ENCODE measurements around the gene OTOP2. TPM values are rescaled to one million over a fixed set of nuclear protein-coding genes. Genes with fewer than 3 reads are reported as not detected.

The OTOP2 gene
- total and polyA plus RNA-seq, 2 of the 4 experiments (the other 2 are of a cell fraction), result not detected

- POLR2A ChIA-PET (ENCODE audit: unreplicated experiment), result no interaction called here
These were observed 11.0 kb downstream of the OTOP2 start for GRCh38 chr17:74935048-74935447.

More at GRCh38 chr17:74935048-74935447, 11.0 kb downstream of the OTOP2 start:
- BruUV-seq (replicated peaks), result no TSS peak
- peaks cover 73% of the 10 kb centered on the region for H3K27me3 ChIP-seq (ENCODE audit: control insufficient read depth, insufficient read depth, low read length)
- H3K4me2 ChIP-seq (ENCODE audit: low read depth, low read length), result no peak overlapping the region
- H3K56ac ChIP-seq (ENCODE audit: extremely low read depth, insufficient read depth, low read length), result no peak overlapping the region
- no peak overlapping the region for H3K4ac ChIP-seq (ENCODE audit: low read depth, low read length)
- H3K9me1 ChIP-seq (ENCODE audit: insufficient read depth, low read length), result no peaks in the 10 kb centered on the region
- no peak overlapping the region for H4K5ac ChIP-seq (ENCODE audit: low read depth, low read length)
- CTCF ChIA-PET, result no interaction called here
- H3K4me3 ChIP-seq (ENCODE audit: insufficient read depth, low read depth, low read length), result no peak overlapping the region
- intact Hi-C loops (cut with micrococcal nuclease), result no loop called here
- TF ChIP-seq RFX5 (IDR thresholded peaks at IDR 0.05; ENCODE audit: low read depth, low read length), result no peak
- TF ChIP-seq USF2 (IDR thresholded peaks at IDR 0.05; ENCODE audit: low read depth, low read length), result no peak
- no peak for TF ChIP-seq CHD1 (IDR thresholded peaks at IDR 0.05; ENCODE audit: low read depth, low read length)
- no peak for TF ChIP-seq RAD21 (IDR thresholded peaks at IDR 0.05; ENCODE audit: low read length)
- TF ChIP-seq RCOR1 (IDR thresholded peaks at IDR 0.05; ENCODE audit: insufficient replicate concordance, low read length), result no peak
- no peak for TF ChIP-seq MXI1 (IDR thresholded peaks at IDR 0.05; ENCODE audit: borderline replicate concordance, low read depth, low read length)
- no peak for TF ChIP-seq FOS (IDR thresholded peaks at IDR 0.05; ENCODE audit: low read depth, low read length)
- no peak for TF ChIP-seq BHLHE40 (IDR thresholded peaks at IDR 0.05; ENCODE audit: low read depth, low read length)
- TF ChIP-seq, protein P1, sequence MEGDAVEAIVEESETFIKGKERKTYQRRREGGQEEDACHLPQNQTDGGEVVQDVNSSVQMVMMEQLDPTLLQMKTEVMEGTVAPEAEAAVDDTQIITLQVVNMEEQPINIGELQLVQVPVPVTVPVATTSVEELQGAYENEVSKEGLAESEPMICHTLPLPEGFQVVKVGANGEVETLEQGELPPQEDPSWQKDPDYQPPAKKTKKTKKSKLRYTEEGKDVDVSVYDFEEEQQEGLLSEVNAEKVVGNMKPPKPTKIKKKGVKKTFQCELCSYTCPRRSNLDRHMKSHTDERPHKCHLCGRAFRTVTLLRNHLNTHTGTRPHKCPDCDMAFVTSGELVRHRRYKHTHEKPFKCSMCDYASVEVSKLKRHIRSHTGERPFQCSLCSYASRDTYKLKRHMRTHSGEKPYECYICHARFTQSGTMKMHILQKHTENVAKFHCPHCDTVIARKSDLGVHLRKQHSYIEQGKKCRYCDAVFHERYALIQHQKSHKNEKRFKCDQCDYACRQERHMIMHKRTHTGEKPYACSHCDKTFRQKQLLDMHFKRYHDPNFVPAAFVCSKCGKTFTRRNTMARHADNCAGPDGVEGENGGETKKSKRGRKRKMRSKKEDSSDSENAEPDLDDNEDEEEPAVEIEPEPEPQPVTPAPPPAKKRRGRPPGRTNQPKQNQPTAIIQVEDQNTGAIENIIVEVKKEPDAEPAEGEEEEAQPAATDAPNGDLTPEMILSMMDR (conservative IDR thresholded peaks at IDR 0.05; ENCODE audit: low read depth, low read length), result no peak
- no peak for TF ChIP-seq MAFK (IDR thresholded peaks at IDR 0.05; ENCODE audit: low read depth, low read length)
- TF ChIP-seq NFE2L2 (IDR thresholded peaks at IDR 0.05; ENCODE audit: low read depth, low read length), result no peak
- no peak for TF ChIP-seq CEBPB (IDR thresholded peaks at IDR 0.05; ENCODE audit: low read depth, low read length)
- no peak for TF ChIP-seq POLR2A (IDR thresholded peaks at IDR 0.05; ENCODE audit: low read depth, low read length)
- no CpG with 5 or more reads among the region's 3 CpGs for WGBS, 2 experiments (ENCODE audit: extremely low coverage in 2 of 2, insufficient read length in 1 of 2)
- dilution Hi-C loops (cut with HindIII; ENCODE audit: low sequenced_read_pairs, unreplicated experiment), result no loop called here
- H2AK5ac ChIP-seq (ENCODE audit: low read depth, low read length), result no peak overlapping the region
- no peak overlapping the region for H3K9ac ChIP-seq (ENCODE audit: low read depth, low read length)
- H3K36me3 ChIP-seq (ENCODE audit: control insufficient read depth, insufficient read depth, low read length), result no peaks in the 10 kb centered on the region
- in situ Hi-C loops (cut with MboI; ENCODE audit: low sequenced_read_pairs), result no loop called here
- DNase-seq (no peak), ATAC-seq (ENCODE audit: low read depth) (no peak)
- H3K18ac ChIP-seq (ENCODE audit: low read depth, low read length), result no peak overlapping the region
- no peaks in the 10 kb centered on the region for H3K9me3 ChIP-seq (ENCODE audit: control insufficient read depth, insufficient read depth, low read length)
- no peak overlapping the region for H2BK5ac ChIP-seq (ENCODE audit: low read depth, low read length, poor library complexity, severe bottlenecking)
- H2BK120ac ChIP-seq (ENCODE audit: low read depth, low read length), result no peak overlapping the region
- H4K91ac ChIP-seq (ENCODE audit: insufficient read depth, low read depth, low read length), result no peak overlapping the region
- no peak overlapping the region for H3K14ac ChIP-seq (replicated peaks; ENCODE audit: low read depth, low read length)
- H4K20me1 ChIP-seq (ENCODE audit: insufficient read depth, low read length), result no peaks in the 10 kb centered on the region
- no peak overlapping the region for H4K8ac ChIP-seq (ENCODE audit: low read depth in 2 of 2, low read length in 2 of 2)
- H3K23ac ChIP-seq (ENCODE audit: low read depth, low read length), result no peak overlapping the region
- H2AK9ac ChIP-seq (replicated peaks; ENCODE audit: low read depth, low read length, poor library complexity), result no peak overlapping the region
- no peaks in the 10 kb centered on the region for H3K79me1 ChIP-seq (ENCODE audit: low read depth in 1 of 2, low read length in 2 of 2)
- peaks cover 2% of the 10 kb centered on the region; the same call in 1 of the 2 replicates for H3K4me1 ChIP-seq (ENCODE audit: control insufficient read depth, insufficient read depth, low read length)
- no peak overlapping the region for H2AFZ ChIP-seq (replicated peaks; ENCODE audit: low read length, poor library complexity)
- H3K27ac ChIP-seq (ENCODE audit: insufficient read depth, low read length), result no peak overlapping the region
- H2BK15ac ChIP-seq (ENCODE audit: low read depth, low read length), result no peak overlapping the region
- no peak overlapping the region for H2BK20ac ChIP-seq (ENCODE audit: low read depth, low read length)

All from IMR-90 (cell line).